GM19395 (cell line): ENCODE results near the gene ENTR1.

ENCODE experiments used
- ATAC-seq: cut with Tn5 transposase; IDR thresholded peaks from one replicate; pipeline ENCODE4 v1.9.1; 2021; ENCODE audit warnings: mild to moderate bottlenecking, moderate library complexity; ENCODE audit not compliant: unreplicated experiment

ENTR1 gene

DNA sequence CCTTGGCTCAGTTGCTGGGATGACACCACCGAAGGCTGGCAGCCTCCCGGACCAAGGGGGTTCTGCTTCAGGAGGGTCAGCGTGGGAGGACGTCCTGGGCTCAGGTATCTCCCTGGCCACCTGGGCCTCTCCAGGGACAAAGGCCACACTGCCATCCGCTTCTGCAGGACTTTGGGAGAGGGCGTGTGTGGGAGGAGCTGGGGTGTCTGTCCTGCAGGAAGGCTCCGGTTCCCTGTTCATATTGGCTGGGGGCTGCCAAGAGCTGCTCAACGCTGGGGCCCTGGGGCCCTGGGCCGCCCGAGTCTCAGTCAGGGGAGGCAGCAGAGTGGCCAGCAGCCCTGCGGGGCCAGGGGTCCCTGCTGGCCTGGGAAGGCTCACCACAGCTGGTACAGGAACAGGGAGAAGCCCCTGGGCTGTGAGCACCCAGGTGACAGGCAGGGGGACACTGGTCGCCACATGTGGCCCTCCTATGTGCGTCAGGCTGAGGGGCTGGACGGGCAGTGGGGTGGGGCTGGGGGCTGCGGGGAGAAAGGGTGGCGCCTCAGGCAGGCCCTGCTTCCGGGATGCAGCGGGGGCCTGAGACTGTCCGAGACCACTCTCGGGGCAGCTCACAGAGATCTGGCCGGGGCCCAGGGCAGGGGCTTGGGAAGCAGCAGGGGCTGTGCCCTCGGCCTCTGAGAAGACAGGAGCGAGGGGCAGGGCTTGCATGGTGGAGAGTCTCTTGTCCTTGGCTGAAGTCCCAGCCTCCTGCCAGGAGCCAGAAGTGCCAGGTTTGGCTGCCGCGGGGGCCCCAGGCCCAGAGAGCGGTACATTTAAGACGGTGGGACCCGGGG lies 32.0 kb downstream of the ENTR1 start:
- no peak for ATAC-seq

DNA sequence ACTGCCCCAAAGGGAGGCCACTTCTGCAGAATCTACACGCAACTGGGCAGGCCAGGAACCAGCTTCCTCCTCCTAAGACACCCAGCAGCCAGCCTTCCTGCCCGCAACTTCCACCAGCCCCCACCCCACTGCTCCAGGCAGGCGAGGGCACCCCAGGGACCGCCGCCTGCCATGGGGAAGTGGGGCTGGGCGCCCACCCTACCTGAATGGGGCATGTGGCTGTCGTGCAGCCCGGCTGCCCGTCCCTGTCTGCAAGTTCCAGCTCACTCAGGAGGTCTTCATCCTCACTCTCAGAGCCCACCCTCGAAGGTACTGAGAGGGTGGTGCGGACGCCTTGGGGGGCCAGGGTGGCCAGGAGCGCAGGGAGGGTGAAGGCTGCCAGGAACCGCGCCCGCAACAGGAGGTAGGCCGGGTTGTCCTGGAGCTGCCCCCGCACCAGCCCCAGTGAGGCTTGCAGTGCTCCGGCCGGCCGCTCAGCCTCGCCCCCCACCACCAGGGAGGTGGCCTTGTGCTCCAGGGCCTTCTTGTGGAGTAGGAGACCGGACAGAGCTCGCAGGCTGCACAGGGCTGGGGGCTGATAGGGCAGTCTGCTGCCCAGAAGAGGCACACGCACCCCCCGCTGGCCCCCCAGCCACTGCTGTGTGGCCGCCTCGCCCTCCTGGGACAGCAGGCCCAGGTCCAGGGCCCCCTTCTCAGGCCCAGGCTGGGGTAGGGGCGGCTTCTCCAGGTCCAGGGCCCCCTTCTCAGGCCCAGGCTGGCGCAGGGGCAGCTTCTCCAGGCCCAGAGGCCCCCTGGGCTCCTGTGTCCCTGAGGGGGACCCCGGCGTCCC lies 32.9 kb downstream of the ENTR1 start:
- ATAC-seq: no peak

DNA sequence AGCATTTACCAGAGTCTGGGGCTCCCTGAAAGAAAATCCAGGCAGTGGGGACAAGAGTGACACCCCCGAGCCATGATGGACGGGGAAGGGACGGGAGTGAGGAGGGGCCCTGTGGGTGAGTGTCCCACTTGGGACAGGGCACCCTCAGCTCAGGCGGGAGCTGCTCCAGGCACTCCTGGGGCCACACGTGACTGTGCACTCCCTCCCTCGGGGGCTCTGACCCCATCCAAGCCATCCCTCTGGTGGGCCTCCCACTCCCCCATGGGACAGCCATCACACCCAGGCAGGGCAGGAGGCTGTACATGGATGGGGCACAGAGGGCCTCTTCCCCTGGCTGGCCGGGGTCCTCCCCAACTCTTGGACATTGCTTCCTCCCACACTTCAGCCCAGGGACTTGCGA lies 34.0 kb downstream of the ENTR1 start:
- no peak for ATAC-seq

DNA sequence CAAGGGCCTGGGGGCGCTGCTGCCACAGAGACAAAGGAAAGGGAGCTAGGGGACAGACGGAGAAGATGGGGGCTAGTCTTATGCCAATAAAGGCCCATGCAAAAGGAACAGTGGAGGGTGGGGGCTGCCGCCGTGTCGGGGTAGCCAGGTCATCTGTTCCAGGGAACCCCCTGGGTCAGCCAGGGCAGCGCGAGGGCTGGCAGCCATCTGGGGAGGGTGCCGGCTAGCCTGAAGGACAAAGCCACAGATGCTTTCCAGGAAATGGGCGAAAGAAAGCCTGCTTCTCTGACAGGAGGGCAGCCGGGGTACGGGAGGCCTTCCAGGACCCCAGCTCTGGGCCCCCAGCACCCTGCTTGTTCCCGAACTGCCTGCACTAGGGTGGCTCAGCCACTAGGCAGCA lies 35.3 kb downstream of the ENTR1 start:
- ATAC-seq: no peak

DNA sequence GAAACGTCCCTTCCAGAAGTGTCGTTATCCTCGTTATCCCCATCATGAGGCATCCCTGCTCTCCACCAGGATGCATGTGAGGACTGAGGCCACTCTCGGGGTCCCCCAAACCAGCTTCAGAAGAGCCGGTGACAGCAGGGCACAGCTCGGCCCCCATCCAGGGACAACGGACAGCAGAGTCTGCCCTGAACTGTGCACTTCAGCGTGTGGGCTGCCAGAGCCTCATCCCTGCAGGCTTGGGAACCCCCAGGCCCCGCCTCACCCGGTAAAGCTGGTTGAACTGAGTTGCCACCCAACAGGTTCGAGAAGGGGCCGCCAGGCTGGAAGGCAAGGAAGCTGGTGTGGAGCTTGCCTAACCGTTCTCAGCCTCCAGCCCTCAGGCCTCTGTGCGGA lies 36.2 kb downstream of the ENTR1 start:
- no peak for ATAC-seq

DNA sequence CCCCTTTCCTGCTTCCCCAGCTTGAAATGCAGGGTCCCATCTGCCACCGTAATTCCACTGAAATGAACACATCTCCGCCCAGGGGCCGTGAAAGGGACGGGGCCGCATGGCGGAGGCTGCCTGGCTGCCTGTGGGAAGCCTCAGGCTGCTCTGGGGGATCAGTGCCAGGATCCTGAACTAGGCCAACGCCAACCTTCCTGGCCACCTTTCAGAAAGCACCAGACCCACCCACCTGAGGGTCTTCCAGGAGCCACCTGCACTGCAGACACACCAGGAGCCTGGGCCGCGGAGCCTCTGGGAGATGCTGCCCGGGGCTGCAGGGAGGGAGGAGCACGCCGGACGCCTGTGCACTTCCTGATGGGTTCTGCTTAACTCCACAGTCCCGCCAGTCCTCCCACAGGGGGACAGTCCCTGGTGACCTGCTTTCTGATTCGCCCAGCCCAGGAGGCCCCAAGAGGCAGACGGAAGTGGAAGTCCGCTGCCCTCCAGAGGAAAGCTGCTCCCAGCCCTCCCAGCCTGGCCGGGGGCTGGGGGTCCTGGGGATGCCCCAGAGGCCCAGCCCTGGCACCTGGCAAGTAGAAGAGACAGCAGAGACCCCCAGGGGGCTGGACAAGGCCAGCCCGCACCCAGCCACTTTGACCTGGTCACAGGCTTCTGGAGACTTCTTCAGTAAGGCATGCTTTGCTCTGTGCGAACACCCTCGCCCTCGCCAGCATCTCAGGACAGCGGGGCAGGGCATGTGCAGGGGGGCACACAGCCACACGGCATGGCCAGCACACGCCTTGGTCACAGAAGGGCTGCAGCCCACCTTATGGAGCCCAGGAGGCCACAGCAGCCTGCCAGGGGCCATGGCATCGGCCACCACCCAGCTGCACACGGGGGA lies 36.9 kb downstream of the ENTR1 start, which contains the start of gene CARD9:
CARD9 (minus strand) TSS at position 370 of the 883 bp plus-strand sequence. CDS start 1,591 bp downstream, outside the sequence.
- ATAC-seq: no peak

DNA sequence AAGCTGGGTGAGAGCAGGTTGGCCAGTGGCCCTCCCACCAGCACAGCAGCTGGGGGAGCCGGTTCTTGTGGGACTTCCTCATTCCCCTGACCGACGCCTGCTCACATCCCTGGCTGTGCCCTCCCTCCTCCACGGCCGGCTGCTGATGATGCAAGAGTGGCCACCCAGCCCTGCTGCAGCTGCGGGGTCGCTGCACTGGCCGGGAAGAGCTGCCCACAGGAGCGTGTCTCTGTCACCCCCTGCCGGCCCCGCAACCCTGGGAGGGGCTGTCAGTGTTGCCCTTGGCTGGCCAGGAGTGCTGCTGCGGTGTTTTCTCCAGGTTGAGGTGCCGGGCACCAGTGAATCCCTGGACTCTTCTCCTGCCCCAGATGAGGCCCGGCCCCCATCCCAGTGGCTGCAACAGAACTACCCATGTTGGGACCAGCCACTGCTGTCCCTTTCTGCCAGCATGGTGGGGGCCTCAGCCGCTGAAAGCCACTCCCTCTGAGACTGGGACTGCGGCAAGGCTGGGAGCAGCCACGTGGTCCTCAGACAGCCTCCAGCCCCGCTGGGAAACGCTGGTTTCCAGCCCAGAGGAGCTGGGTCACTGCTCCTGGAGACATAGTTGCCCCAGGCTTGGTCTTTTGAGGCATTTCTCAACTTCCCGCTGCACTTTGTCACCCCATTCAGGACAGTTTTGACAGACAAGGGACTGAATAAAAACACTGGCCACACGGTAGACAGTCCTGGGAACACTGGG lies 37.7 kb downstream of the ENTR1 start:
- no peak for ATAC-seq

DNA sequence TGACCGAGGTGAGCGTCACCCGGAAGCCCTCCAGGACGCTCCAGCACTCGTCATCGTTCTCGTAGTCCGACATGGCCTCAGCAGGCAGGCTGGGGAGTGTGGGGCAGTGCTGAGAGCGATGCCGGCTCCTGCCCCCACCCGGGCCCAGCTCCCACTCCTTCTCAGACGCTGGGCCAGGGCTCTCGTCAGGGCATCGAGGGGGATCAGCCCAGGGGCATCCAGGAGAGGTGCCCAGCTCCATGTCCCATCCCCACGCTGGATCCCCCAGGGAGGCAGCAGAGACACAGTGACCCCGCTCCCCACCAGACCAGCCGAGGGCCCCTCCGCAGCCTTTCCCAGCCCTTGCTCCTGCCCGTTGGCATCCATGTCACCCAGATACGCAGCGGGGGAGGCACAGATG lies 38.4 kb downstream of the ENTR1 start:
- no peak for ATAC-seq

DNA sequence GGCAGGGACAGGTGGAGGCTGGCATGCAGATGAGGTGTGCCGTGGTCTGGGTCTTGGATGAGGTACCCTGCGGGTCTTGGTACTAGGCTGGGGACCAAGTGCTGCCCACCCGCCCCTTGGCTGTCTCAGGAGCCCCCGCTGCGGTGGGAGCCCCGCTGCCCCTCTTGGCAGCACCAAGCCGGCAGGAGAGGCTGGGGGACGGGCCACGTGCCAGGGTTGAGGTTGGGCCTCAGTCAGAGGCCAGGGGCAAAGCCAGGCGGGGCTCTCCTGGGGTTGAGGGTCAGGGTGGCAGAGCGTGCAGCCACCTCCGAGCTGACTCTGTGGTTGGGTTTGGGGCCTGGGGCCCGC lies 38.9 kb downstream of the ENTR1 start:
- no peak for ATAC-seq

DNA sequence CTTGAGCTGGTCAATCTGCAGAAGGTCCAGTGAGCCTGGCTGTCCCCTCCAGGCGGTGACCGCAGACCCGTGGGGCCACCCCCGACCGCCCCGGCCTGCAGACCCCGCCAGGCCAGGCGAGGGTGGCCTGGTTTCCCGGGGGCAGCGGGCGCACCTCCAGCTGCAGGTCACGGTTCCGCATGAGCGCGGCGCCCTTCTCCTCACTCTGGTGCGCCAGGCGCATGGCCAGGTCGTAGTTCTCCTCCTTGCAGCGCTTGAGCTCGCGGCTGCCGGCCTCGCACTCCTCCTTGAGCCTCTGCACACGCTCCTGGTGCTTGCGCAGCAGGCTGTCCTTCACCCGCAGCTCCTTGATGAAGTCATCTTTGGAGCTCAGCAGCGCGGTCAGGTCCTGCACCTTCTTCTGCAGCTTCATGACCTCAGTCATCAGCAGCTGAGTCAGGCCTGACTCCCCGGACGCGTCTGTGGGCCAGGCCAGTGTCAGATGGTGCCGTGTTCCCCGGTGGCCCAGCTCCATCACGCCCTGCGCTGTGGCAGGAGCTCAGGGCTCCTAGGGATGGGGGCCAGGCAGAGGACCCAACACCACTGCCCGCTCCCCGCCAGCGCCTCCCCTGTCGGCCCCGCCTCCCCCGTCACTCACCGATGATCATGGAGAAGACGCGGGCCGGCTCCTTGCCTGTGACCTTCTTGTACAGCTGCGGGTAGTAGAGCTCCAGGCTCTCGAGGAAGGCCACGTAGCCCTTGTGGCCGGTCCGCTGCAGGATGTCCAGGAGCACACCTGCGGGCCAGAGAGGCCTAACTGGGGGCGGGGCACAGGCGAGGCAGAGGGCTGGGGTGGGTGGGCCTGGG lies 39.5 kb downstream of the ENTR1 start:
- ATAC-seq: no peak

DNA sequence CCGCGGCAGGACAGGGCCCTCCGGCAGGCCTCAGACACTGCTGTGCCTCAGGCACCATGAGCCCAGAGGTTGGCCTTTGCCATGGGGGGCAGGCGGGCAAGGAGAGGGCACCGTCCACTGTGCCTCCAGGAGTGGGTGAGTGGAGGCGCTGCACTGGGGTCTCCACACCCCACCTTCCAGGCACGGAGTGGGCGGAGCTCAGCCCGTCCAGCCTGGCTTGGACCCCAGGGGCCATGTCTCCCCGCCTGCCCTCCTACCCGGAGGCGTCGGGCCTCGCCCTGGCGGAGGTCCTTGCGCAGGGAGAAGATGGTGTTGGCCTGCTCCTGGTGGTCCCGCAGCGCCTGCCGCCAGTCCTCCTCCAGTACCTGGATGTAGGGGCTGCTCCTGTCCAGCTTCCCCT lies 40.4 kb downstream of the ENTR1 start:
- no peak for ATAC-seq

DNA sequence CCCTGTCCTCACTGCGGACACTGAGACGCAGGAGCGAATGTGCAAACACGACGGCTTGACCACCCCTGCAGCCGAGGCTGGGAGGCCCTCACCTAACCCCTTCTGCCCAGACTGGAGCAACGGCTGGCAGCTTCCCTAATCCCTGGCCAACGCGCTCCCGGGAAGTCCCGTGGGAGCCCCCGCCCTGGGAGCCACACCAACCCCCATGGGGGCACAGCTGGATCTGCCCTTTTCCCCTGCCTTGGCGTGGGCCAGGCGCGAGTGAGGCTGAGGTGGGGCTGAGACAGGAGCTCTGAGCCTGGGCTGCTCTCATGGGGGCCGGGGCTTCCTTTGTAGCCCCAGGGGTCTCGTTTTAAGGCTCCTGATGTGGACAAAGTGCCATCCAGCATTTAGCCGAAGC lies 42.2 kb downstream of the ENTR1 start:
- no peak for ATAC-seq

DNA sequence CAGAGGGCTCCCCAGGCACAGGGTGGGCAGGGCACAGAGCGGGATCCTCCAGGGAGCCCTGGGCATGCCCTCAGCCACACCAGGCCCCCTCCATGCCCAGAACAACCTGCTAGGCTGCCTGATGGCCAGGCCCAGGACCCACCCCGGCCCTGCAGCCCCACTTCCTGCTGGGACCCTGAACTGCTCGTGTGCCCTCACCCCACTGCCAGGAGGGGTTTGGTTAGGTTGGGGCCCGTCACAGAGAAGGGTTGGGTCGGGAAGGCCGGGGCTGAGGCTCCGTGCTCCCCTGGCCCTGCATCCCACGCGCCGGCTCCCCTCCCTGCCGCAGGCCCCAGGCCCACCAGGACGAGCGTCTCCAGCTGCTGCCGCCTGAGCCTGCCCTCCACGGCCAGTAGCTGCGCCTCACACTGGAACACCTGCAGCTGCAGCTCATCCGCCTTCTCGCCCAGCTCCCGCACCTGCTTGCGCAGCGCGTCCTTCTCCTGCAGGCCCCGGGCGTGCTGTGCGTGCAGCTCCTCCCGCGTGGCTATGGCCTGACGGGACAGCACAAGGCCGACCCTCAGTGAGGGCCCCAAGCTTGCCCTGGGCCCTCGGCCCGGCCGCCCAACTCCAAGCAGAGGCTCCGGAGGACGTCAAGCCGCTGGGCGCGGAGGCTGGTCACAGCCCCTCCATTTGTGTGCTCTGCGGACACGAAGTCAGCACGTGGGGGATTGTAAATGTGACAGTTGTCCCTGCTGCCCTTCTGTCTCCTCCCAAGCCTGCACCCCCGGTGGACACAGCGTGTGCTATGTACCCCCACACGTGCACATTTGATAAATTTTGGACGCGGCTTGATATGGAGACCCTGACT lies 42.9 kb downstream of the ENTR1 start:
- ATAC-seq: no peak

DNA sequence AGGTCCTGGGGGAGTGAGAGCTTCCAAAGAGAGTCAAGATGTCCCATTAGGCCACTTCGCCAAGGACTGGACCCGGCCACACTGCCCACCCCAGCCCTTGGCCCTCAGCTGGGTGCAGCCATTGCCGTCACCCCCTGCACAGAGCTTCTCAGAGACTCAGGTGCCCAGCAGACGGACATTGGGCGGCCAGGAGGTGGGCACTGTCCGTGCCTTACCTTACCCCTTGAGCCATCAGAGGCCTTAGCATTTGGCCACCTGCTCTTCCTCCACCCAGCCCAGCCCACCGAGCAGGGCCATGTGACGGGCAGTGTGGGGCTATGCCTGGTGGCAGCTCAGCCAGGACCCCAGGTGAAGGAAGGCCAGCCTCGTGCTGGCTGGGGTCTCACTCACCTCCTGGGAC lies 43.6 kb downstream of the ENTR1 start:
- ATAC-seq: no peak

DNA sequence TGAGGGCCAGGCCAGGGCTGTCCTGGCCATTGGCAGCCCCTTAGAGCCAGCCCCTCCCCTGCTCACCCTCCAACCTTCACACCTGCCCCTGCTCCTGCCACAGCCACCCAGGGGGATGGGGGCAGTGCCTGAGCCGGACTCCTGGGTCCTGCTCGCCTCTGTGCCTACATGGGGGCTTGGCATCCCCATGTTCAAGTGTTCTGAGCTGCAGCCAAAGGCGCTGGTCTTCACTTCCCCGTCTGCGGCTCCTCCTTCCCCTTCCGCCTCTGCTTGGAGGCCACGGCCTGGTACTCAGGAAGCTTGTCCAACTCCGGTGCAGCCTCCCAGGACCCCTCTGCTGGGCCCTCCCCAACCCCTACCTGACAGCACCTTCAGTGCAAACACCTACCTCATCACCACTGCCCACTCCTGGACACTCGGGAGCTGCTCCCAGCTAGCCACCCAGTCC lies 44.6 kb downstream of the ENTR1 start:
- no peak for ATAC-seq

DNA sequence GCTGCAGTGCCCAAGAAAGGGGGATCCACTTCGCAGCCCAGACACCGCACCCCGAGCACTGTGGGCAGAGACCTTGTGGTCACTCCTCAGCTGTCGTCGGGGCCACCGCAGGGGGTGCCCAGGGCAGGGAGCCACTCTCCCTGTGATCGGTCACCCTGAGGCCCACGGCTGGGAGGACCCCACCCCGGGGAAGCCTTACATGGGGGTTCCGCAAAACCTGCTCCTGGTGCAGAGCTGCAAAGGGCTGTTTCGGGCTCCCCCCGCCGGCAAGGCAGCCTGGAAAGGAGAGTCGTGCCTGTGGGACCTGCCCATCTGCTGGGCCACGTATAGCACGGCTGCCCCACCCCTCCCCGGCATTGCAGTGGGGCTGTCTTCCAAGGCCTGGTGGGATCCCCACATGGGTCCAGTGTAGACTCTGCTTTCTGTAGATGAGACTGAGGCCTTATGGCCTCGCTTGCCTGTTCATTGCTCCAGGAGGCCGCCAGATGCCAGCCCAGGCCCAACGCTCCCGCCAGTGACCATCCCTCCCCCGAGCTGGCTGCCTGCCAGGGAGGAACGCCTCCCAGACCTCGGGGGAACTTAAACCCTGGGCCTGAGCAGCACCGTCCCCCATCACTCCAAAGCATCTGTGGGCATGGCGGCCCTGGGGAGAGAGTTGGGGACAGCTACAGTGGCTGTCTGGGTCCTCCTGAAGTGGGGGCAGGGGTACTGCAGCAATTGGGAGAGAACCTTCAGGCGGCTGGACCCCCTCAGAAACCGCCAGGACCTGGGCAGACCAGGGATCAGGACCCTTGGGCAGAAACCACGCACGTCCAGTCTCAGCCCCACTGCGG lies 45.3 kb downstream of the ENTR1 start:
- ATAC-seq: no peak

DNA sequence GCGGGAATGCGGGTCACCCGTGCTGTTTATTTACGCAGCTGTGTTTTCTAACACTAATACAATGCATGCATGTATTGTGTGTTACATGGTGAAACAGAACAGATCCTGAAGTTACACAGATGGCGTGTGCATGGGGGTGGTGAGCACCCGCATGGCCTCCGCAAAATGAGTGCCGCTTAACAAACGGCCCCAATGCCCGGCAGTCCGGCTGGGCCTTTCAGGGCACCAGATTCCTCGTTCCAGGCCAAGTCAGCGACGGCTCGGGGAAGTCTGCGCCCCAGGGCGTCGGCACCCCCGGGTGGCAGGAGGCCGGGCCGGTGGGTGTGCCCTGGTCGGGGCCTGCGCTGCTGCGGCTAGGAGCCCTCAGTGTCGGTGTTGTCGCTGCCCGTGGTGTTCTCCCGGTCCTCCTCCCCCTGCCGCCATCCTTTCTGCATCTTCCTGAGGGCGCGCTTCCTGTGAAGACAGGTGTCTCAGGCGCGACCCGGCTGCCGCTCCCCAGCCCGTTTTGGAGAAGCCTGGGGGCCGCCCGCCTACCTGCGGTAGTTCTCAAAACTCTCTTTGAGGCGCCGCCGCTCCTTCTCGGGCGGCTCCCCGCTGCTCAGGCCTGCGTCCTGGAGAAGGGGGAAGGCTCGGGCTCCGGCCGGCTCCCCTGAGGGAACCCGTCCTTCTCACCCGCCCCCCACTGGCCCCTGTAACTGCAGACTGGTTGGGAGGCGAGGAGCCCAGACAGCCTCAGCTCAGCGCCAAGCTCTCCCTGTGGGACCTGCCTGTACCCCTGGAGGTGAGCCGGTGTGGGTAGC lies 46.3 kb downstream of the ENTR1 start:
- no peak for ATAC-seq
